Measurements from ENCODE around the gene DPP6. TPM values are rescaled to one million over a fixed set of nuclear protein-coding genes. Genes with fewer than 3 reads are reported as not detected.

Gene DPP6
- total and polyA plus RNA-seq, 2 donors (not counting 1 experiment from before 2014, with no cell fraction given), result not detected

- H3K4me1 ChIP-seq (ENCODE audit: control insufficient read depth in 2 of 2, insufficient read depth in 2 of 2, low read length in 2 of 2), result no peaks in the 10 kb centered on the region
- no peaks in the 10 kb centered on the region for H3K4me1 Mint-ChIP-seq
- H4K20me1 ChIP-seq (ENCODE audit: control insufficient read depth, insufficient read depth, low read length, poor library complexity, severe bottlenecking), result no peaks in the 10 kb centered on the region
- no peak overlapping the region for H3K4me3 ChIP-seq (ENCODE audit: control extremely low read depth in 1 of 5, extremely low read depth in 1 of 5, insufficient read depth in 1 of 5, low read depth in 2 of 5, low read length in 4 of 5)
- H3K27ac ChIP-seq (ENCODE audit: low read length in 2 of 2), result no peak overlapping the region
- H3K79me2 ChIP-seq (ENCODE audit: control insufficient read depth, insufficient read depth, low read length), result no peaks in the 10 kb centered on the region
- POLR2A ChIA-PET, result no interaction called here
- H3K4me2 ChIP-seq (replicated peaks; ENCODE audit: low read depth, low read length, poor library complexity, severe bottlenecking), result no peak overlapping the region
- H3K9me3 Mint-ChIP-seq (ENCODE audit: insufficient read depth), result no peaks in the 10 kb centered on the region
- ATAC-seq (ENCODE audit: low read depth) (no peak), DNase-seq (no peak)
- no peak for TF ChIP-seq CTCF (IDR thresholded peaks at IDR 0.05)
- H3K27me3 Mint-ChIP-seq, result peaks cover 25% of the 10 kb centered on the region
- H3K27ac Mint-ChIP-seq, result no peak overlapping the region
- peaks cover 0 to 6% (median 0%) of the 10 kb centered on the region in 3 donors for H3K9me3 ChIP-seq (ENCODE audit: control extremely low read depth in 1 of 3, control insufficient read depth in 2 of 3, insufficient read depth in 1 of 3, low read length in 2 of 3)
- peaks cover 0 to 9% (median 1%) of the 10 kb centered on the region in 4 experiments for H3K27me3 ChIP-seq (replicated peaks in 1 of 4; ENCODE audit: control extremely low read depth in 1 of 4, control insufficient read depth in 3 of 4, insufficient read depth in 4 of 4, low read length in 3 of 4)
- H2AFZ ChIP-seq (ENCODE audit: insufficient read depth, low read depth, low read length, poor library complexity, severe bottlenecking), result no peak overlapping the region
- no peaks in the 10 kb centered on the region for H3K36me3 ChIP-seq (replicated peaks in 1 of 2; ENCODE audit: control extremely low read depth in 1 of 2, control insufficient read depth in 1 of 2, extremely low read depth in 1 of 2, insufficient read depth in 2 of 2, low read length in 1 of 2)
- CTCF ChIA-PET, result no interaction called here
- H3K4me3 Mint-ChIP-seq, result no peak overlapping the region
- intact Hi-C loops (cut with micrococcal nuclease), result no loop called here
- WGBS (ENCODE audit: insufficient coverage), result 96% methylated on average over 14 of the region's 14 CpGs
- no peak overlapping the region for H3K9ac ChIP-seq (ENCODE audit: low read length)
These were observed 813.9 kb downstream of the DPP6 start for GRCh38 chr7:154865984-154866685.

- CTCF ChIA-PET, result no interaction called here
- ATAC-seq (ENCODE audit: low read depth) (no peak), DNase-seq (no peak)
- Mint-ChIP-seq H3K4me3 (no peak overlapping the region), H3K4me1 (no peaks in the 10 kb centered on the region), H3K27me3 (peaks cover 25% of the 10 kb centered on the region), H3K27ac (no peak overlapping the region), H3K9me3 (ENCODE audit: insufficient read depth) (no peaks in the 10 kb centered on the region)
- Histone ChIP-seq H3K9me3 (ENCODE audit: control extremely low read depth in 1 of 3, control insufficient read depth in 2 of 3, insufficient read depth in 1 of 3, low read length in 2 of 3) (peaks cover 0 to 6% (median 0%) of the 10 kb centered on the region in 3 donors), H3K4me3 (ENCODE audit: control extremely low read depth in 1 of 5, extremely low read depth in 1 of 5, insufficient read depth in 1 of 5, low read depth in 2 of 5, low read length in 4 of 5) (no peak overlapping the region), H3K36me3 (replicated peaks in 1 of 2; ENCODE audit: control extremely low read depth in 1 of 2, control insufficient read depth in 1 of 2, extremely low read depth in 1 of 2, insufficient read depth in 2 of 2, low read length in 1 of 2) (no peaks in the 10 kb centered on the region), H3K4me2 (replicated peaks; ENCODE audit: low read depth, low read length, poor library complexity, severe bottlenecking) (no peak overlapping the region), H3K9ac (ENCODE audit: low read length) (no peak overlapping the region), H3K4me1 (ENCODE audit: control insufficient read depth in 2 of 2, insufficient read depth in 2 of 2, low read length in 2 of 2) (no peaks in the 10 kb centered on the region), H3K27ac (ENCODE audit: low read length in 2 of 2) (no peak overlapping the region), H4K20me1 (ENCODE audit: control insufficient read depth, insufficient read depth, low read length, poor library complexity, severe bottlenecking) (no peaks in the 10 kb centered on the region), H3K27me3 (replicated peaks in 1 of 4; ENCODE audit: control extremely low read depth in 1 of 4, control insufficient read depth in 3 of 4, insufficient read depth in 4 of 4, low read length in 3 of 4) (peaks cover 0 to 9% (median 1%) of the 10 kb centered on the region in 4 experiments), H3K79me2 (ENCODE audit: control insufficient read depth, insufficient read depth, low read length) (no peaks in the 10 kb centered on the region), H2AFZ (ENCODE audit: insufficient read depth, low read depth, low read length, poor library complexity, severe bottlenecking) (no peak overlapping the region)
- POLR2A ChIA-PET, result no interaction called here
- TF ChIP-seq CTCF (IDR thresholded peaks at IDR 0.05) (no peak), EZH2 (IDR thresholded peaks at IDR 0.05; ENCODE audit: borderline replicate concordance, insufficient read depth, low read depth, low read length, poor library complexity, severe bottlenecking) (no peak)
- 46% methylated on average over 3 of the region's 10 CpGs for WGBS (ENCODE audit: insufficient coverage)
- intact Hi-C loops (cut with micrococcal nuclease), result no loop called here
These were observed 814.9 kb downstream of the DPP6 start for GRCh38 chr7:154867068-154867467.

Measured in B cell (primary cell).